Measurements from ENCODE around the gene ZMAT2. TPM values are rescaled to one million over a fixed set of nuclear protein-coding genes. Genes with fewer than 3 reads are reported as not detected.

Gene ZMAT2
- total RNA-seq, 1 donor from 2014 or later, result 49.8 TPM

GRCh38 chr5:140741967-140742366 is 41.7 kb downstream of the ZMAT2 start:
- Mint-ChIP-seq H3K36me3 (no peaks in the 10 kb centered on the region), H3K9me3 (peaks cover 24% of the 10 kb centered on the region), H3K27me3 (ENCODE audit: low read depth) (no peaks in the 10 kb centered on the region), H3K27ac (no peak overlapping the region), H3K4me3 (no peak overlapping the region), H3K4me1 (no peaks in the 10 kb centered on the region)
- DNase-seq (ENCODE audit: low spot score in 2 of 2, unreplicated experiment in 2 of 2), result no peak
- TF ChIP-seq CTCF (IDR thresholded peaks at IDR 0.05; ENCODE audit: unreplicated experiment), result no peak

- no peak for TF ChIP-seq CTCF (IDR thresholded peaks at IDR 0.05; ENCODE audit: unreplicated experiment)
- H3K27ac Mint-ChIP-seq, result no peak overlapping the region
- peaks cover 83% of the 10 kb centered on the region for H3K9me3 Mint-ChIP-seq
- no peaks in the 10 kb centered on the region for H3K27me3 Mint-ChIP-seq (ENCODE audit: low read depth)
- no peaks in the 10 kb centered on the region for H3K4me1 Mint-ChIP-seq
- no peak overlapping the region for H3K4me3 Mint-ChIP-seq
- peaks cover 3% of the 10 kb centered on the region for H3K36me3 Mint-ChIP-seq
- no peak for DNase-seq (ENCODE audit: low spot score in 2 of 2, unreplicated experiment in 2 of 2)
Observed at GRCh38 chr5:140753561-140753960, 53.3 kb downstream of the ZMAT2 start.

Other genes starting within 250 kb of the ZMAT2 start
- gene EIF4EBP3, start 152.8 kb upstream of the ZMAT2 start, total RNA-seq, result 5.2 to 7.6 TPM (median 5.9 TPM) in 3 replicates
- gene SRA1, start 143.0 kb upstream of the ZMAT2 start, total RNA-seq, result 34.9 to 37.5 TPM (median 37.0 TPM) in 3 replicates
- 59.9 to 68.5 TPM (median 63.6 TPM) in 3 replicates for gene APBB3, start 135.8 kb upstream of the ZMAT2 start, total RNA-seq
- gene SLC35A4, start 135.6 kb upstream of the ZMAT2 start, total RNA-seq, result 56.5 to 62.2 TPM (median 61.5 TPM) in 3 replicates
- 0.34 to 0.63 TPM (median 0.35 TPM) in 3 replicates for gene CD14, start 67.3 kb upstream of the ZMAT2 start, total RNA-seq
- 20.6 to 21.2 TPM (median 21.0 TPM) in 3 replicates for gene TMCO6, start 61.0 kb upstream of the ZMAT2 start, total RNA-seq
- 41.2 to 46.9 TPM (median 45.5 TPM) in 3 replicates for gene NDUFA2, start 52.8 kb upstream of the ZMAT2 start, total RNA-seq
- 85.0 to 85.8 TPM (median 85.8 TPM) in 3 replicates for gene IK, start 52.6 kb upstream of the ZMAT2 start, total RNA-seq
- gene WDR55, start 35.5 kb upstream of the ZMAT2 start, total RNA-seq, result 24.9 to 26.8 TPM (median 26.0 TPM) in 3 replicates
- 3.3 to 3.9 TPM (median 3.5 TPM) in 3 replicates for gene DND1, start 26.9 kb upstream of the ZMAT2 start, total RNA-seq
- 73.7 to 77.2 TPM (median 76.9 TPM) in 3 replicates for gene HARS1, start 9.1 kb upstream of the ZMAT2 start, total RNA-seq
- gene HARS2, start 9.0 kb upstream of the ZMAT2 start, total RNA-seq, result 32.4 to 35.6 TPM (median 33.5 TPM) in 3 replicates
- not detected in 3 replicates for gene PCDHA1, start 85.7 kb downstream of the ZMAT2 start, total RNA-seq
- 0.44 to 0.88 TPM (median 0.87 TPM) in 3 replicates for gene PCDHA2, start 94.4 kb downstream of the ZMAT2 start, total RNA-seq
- 0.31 to 0.40 TPM (median 0.32 TPM) in 3 replicates for gene PCDHA3, start 100.6 kb downstream of the ZMAT2 start, total RNA-seq
- 18.8 to 20.9 TPM (median 19.8 TPM) in 3 replicates for gene PCDHA4, start 106.6 kb downstream of the ZMAT2 start, total RNA-seq
- 3.6 to 3.7 TPM (median 3.6 TPM) in 3 replicates for gene PCDHA5, start 121.2 kb downstream of the ZMAT2 start, total RNA-seq
- 14.5 to 15.7 TPM (median 15.2 TPM) in 3 replicates for gene PCDHA6, start 127.5 kb downstream of the ZMAT2 start, total RNA-seq
- 4.2 to 5.5 TPM (median 4.5 TPM) in 3 replicates for gene PCDHA7, start 133.8 kb downstream of the ZMAT2 start, total RNA-seq
- 4.5 to 5.4 TPM (median 4.7 TPM) in 3 replicates for gene PCDHA8, start 140.7 kb downstream of the ZMAT2 start, total RNA-seq
- gene PCDHA9, start 147.9 kb downstream of the ZMAT2 start, total RNA-seq, result 3.1 to 4.0 TPM (median 3.4 TPM) in 3 replicates
- 18.6 to 20.1 TPM (median 19.8 TPM) in 3 replicates for gene PCDHA10, start 155.4 kb downstream of the ZMAT2 start, total RNA-seq
- 11.7 to 12.8 TPM (median 11.8 TPM) in 3 replicates for gene PCDHA11, start 168.5 kb downstream of the ZMAT2 start, total RNA-seq
- gene PCDHA12, start 174.9 kb downstream of the ZMAT2 start, total RNA-seq, result 22.5 to 22.8 TPM (median 22.5 TPM) in 3 replicates
- 5.4 to 6.1 TPM (median 5.8 TPM) in 3 replicates for gene PCDHA13, start 181.7 kb downstream of the ZMAT2 start, total RNA-seq
- gene PCDHAC1, start 225.9 kb downstream of the ZMAT2 start, total RNA-seq, result 9.2 to 10.1 TPM (median 9.7 TPM) in 3 replicates